Measurements from ENCODE around the gene NRN1L. TPM values are rescaled to one million over a fixed set of nuclear protein-coding genes. Genes with fewer than 3 reads are reported as not detected.

Gene NRN1L
- total and polyA plus RNA-seq, 7 donors = 1.1 TPM; not detected in 6

- Histone ChIP-seq H3K27ac (peak within 1 kb of the TSS; percentile 81 to 92 (median 86)), H3K36me3 (peaks cover 10 to 61% (median 25%) of the 10 kb centered on the region in 4 donors), H3K4me1 (peaks cover 0 to 38% (median 33%) of the 10 kb centered on the region in 4 donors), H3K9me3 (no peaks in the 10 kb centered on the region), H3K27me3 (no peaks in the 10 kb centered on the region), H3K4me3 (peak within 1 kb of the TSS; percentile 68 to 98 (median 84))
- TF ChIP-seq CTCF (IDR thresholded peaks at IDR 0.05) = no peak
- TF ChIP-seq EP300 (IDR thresholded peaks at IDR 0.05) = no peak
- peak; percentile 30 to 60 for TF ChIP-seq POLR2A (IDR thresholded peaks at IDR 0.05)
- peak; percentile 68 to 93 (median 84) for TF ChIP-seq POLR2AphosphoS5 (IDR thresholded peaks at IDR 0.05)
- peak; percentile 92 for DNase-seq
- WGBS, 2 donors = 1 to 2% methylated on average over 72 of the region's 72 CpGs
- intact Hi-C loops (cut with DNase I) = no loop called here
Measured at GRCh38 chr16:67872631-67873434, 11.9 kb upstream of the NRN1L start, which contains the start of gene EDC4. Gene EDC4 (plus strand): TSS chr16:67873052. CDS start chr16:67873262, 210 bp downstream.

GRCh38 chr16:67873435-67874370 is 11.0 kb upstream of the NRN1L start:
- intact Hi-C loops (cut with DNase I) = no loop called here
- Histone ChIP-seq H3K4me1 (peaks cover 0 to 38% (median 33%) of the 10 kb centered on the region in 4 donors), H3K36me3 (peaks cover 19 to 61% (median 27%) of the 10 kb centered on the region in 4 donors), H3K27ac (peak overlapping the region; percentile 81 to 92 (median 86)), H3K27me3 (no peaks in the 10 kb centered on the region), H3K4me3 (peak overlapping the region; percentile 68 to 98 (median 84)), H3K9me3 (no peaks in the 10 kb centered on the region)
- DNase-seq = no peak
- no peak for TF ChIP-seq CTCF (IDR thresholded peaks at IDR 0.05)
- TF ChIP-seq POLR2A (IDR thresholded peaks at IDR 0.05) = no peak
- TF ChIP-seq EP300 (IDR thresholded peaks at IDR 0.05) = no peak
- TF ChIP-seq POLR2AphosphoS5 (IDR thresholded peaks at IDR 0.05) = no peak
- WGBS, 2 donors = 4 to 12% methylated on average over 23 of the region's 23 CpGs

- no peak overlapping the region for H3K27ac ChIP-seq
- peaks cover 26 to 61% (median 33%) of the 10 kb centered on the region in 4 donors for H3K36me3 ChIP-seq
- 40 to 76% methylated on average over 3 of the region's 3 CpGs for WGBS, 2 donors
- DNase-seq = no peak
- intact Hi-C loops (cut with DNase I) = no loop called here
- peak overlapping the region in 2 of 4 donors; percentile 80 to 89 for H3K4me3 ChIP-seq
- H3K9me3 ChIP-seq = no peaks in the 10 kb centered on the region
- TF ChIP-seq POLR2AphosphoS5 (IDR thresholded peaks at IDR 0.05) (no peak), EP300 (IDR thresholded peaks at IDR 0.05) (no peak), POLR2A (IDR thresholded peaks at IDR 0.05) (no peak), CTCF (IDR thresholded peaks at IDR 0.05) (no peak)
- H3K4me1 ChIP-seq = peaks cover 0 to 38% (median 33%) of the 10 kb centered on the region in 4 donors
- no peaks in the 10 kb centered on the region for H3K27me3 ChIP-seq
Measured at GRCh38 chr16:67874372-67874771, 10.3 kb upstream of the NRN1L start.

- intact Hi-C loops (cut with DNase I) = no loop called here
- Histone ChIP-seq H3K9me3 (no peaks in the 10 kb centered on the region), H3K4me1 (peaks cover 0 to 38% (median 33%) of the 10 kb centered on the region in 4 donors), H3K27ac (no peak overlapping the region), H3K27me3 (no peaks in the 10 kb centered on the region), H3K4me3 (no peak overlapping the region), H3K36me3 (peaks cover 52 to 63% (median 56%) of the 10 kb centered on the region in 4 donors)
- 96 to 97% methylated on average over 11 of the region's 11 CpGs for WGBS, 2 donors
- no peak for DNase-seq
- TF ChIP-seq CTCF (IDR thresholded peaks at IDR 0.05) = no peak
- no peak for TF ChIP-seq POLR2AphosphoS5 (IDR thresholded peaks at IDR 0.05)
- no peak for TF ChIP-seq EP300 (IDR thresholded peaks at IDR 0.05)
- TF ChIP-seq POLR2A (IDR thresholded peaks at IDR 0.05) = no peak
Measured at GRCh38 chr16:67877064-67877463, 7.6 kb upstream of the NRN1L start.
